Measurements from ENCODE around the gene HS2ST1. TPM values are rescaled to one million over a fixed set of nuclear protein-coding genes. Genes with fewer than 3 reads are reported as not detected.

Gene HS2ST1
- total RNA-seq, 1 donor from 2014 or later = 19.0 TPM

- H3K27ac ChIP-seq = no peak overlapping the region
- ATAC-seq (no peak), DNase-seq (no peak)
- H3K4me1 ChIP-seq = peaks cover 9% of the 10 kb centered on the region
- no peaks in the 10 kb centered on the region for H3K27me3 ChIP-seq (ENCODE audit: low read depth)
- H3K36me3 ChIP-seq = no peaks in the 10 kb centered on the region
- H3K4me3 ChIP-seq = no peak overlapping the region
- intact Hi-C loops (cut with DNase I) = no loop called here
- TF ChIP-seq CTCF (IDR thresholded peaks at IDR 0.05) = no peak
- H3K9me3 ChIP-seq = no peaks in the 10 kb centered on the region
Measured at GRCh38 chr1:87108814-87109411, 194.5 kb downstream of the HS2ST1 start.

- intact Hi-C loops (cut with DNase I) = no loop called here
- Histone ChIP-seq H3K4me1 (peaks cover 9% of the 10 kb centered on the region), H3K27me3 (ENCODE audit: low read depth) (no peaks in the 10 kb centered on the region), H3K4me3 (no peak overlapping the region), H3K27ac (no peak overlapping the region), H3K36me3 (no peaks in the 10 kb centered on the region), H3K9me3 (no peaks in the 10 kb centered on the region)
- no peak for ATAC-seq
- no peak for DNase-seq
- no peak for TF ChIP-seq CTCF (IDR thresholded peaks at IDR 0.05)
Measured at GRCh38 chr1:87111659-87112371, 197.4 kb downstream of the HS2ST1 start.

- peak; percentile 54 to 66 for ATAC-seq
- DNase-seq = no peak
- no peak for TF ChIP-seq CTCF (IDR thresholded peaks at IDR 0.05)
- H3K27me3 ChIP-seq (ENCODE audit: low read depth) = no peaks in the 10 kb centered on the region
- H3K4me3 ChIP-seq = no peak overlapping the region
- intact Hi-C loops (cut with DNase I) = no loop called here
- peaks cover 9% of the 10 kb centered on the region for H3K4me1 ChIP-seq
- H3K27ac ChIP-seq = no peak overlapping the region
- no peaks in the 10 kb centered on the region for H3K9me3 ChIP-seq
- H3K36me3 ChIP-seq = no peaks in the 10 kb centered on the region
Measured at GRCh38 chr1:87113313-87113712, 198.9 kb downstream of the HS2ST1 start.

GRCh38 chr1:87115317-87115890 lies 201.0 kb downstream of the HS2ST1 start:
- peaks cover 9% of the 10 kb centered on the region for H3K4me1 ChIP-seq
- no peak for TF ChIP-seq CTCF (IDR thresholded peaks at IDR 0.05)
- no peaks in the 10 kb centered on the region for H3K9me3 ChIP-seq
- no peak overlapping the region for H3K4me3 ChIP-seq
- ATAC-seq (peak in 1 of 2 donors; percentile 16), DNase-seq (no peak)
- H3K27me3 ChIP-seq (ENCODE audit: low read depth) = no peaks in the 10 kb centered on the region
- intact Hi-C loops (cut with DNase I) = no loop called here
- no peaks in the 10 kb centered on the region for H3K36me3 ChIP-seq
- H3K27ac ChIP-seq = no peak overlapping the region

GRCh38 chr1:87115891-87116290 lies 201.5 kb downstream of the HS2ST1 start:
- no peak for DNase-seq
- TF ChIP-seq CTCF (IDR thresholded peaks at IDR 0.05) = no peak
- H3K4me3 ChIP-seq = no peak overlapping the region
- H3K27me3 ChIP-seq (ENCODE audit: low read depth) = no peaks in the 10 kb centered on the region
- no peaks in the 10 kb centered on the region for H3K36me3 ChIP-seq
- H3K27ac ChIP-seq = no peak overlapping the region
- no peaks in the 10 kb centered on the region for H3K9me3 ChIP-seq
- ATAC-seq = no peak
- H3K4me1 ChIP-seq = peaks cover 9% of the 10 kb centered on the region
- intact Hi-C loops (cut with DNase I) = no loop called here
